ENCODE data around the gene ATP6V1D.

The ATP6V1D gene

GRCh38 chr14:67391268-67391667 is 31.7 kb upstream of the ATP6V1D start:
- no peaks in the 10 kb centered on the region for H3K9me3 ChIP-seq (ENCODE audit: control insufficient read depth, insufficient read depth, low read length)
- H3K36me3 ChIP-seq (ENCODE audit: control insufficient read depth, insufficient read depth, low read length): no peaks in the 10 kb centered on the region
- no peak overlapping the region for H3K9ac ChIP-seq (ENCODE audit: low read depth, low read length)
- no peak overlapping the region for H3K4me3 ChIP-seq (ENCODE audit: low read depth, low read length)
- H3K27me3 ChIP-seq (ENCODE audit: control insufficient read depth, insufficient read depth, low read length): no peaks in the 10 kb centered on the region
- no peaks in the 10 kb centered on the region for H3K4me1 ChIP-seq (ENCODE audit: control insufficient read depth, insufficient read depth, low read length)

- H3K4me1 ChIP-seq (ENCODE audit: control insufficient read depth, insufficient read depth, low read length): no peaks in the 10 kb centered on the region
- H3K9ac ChIP-seq (ENCODE audit: low read depth, low read length): no peak overlapping the region
- H3K9me3 ChIP-seq (ENCODE audit: control insufficient read depth, insufficient read depth, low read length): no peaks in the 10 kb centered on the region
- no peak overlapping the region for H3K4me3 ChIP-seq (ENCODE audit: low read depth, low read length)
- no peaks in the 10 kb centered on the region for H3K36me3 ChIP-seq (ENCODE audit: control insufficient read depth, insufficient read depth, low read length)
- H3K27me3 ChIP-seq (ENCODE audit: control insufficient read depth, insufficient read depth, low read length): no peaks in the 10 kb centered on the region
Measured at GRCh38 chr14:67389811-67390534, 30.4 kb upstream of the ATP6V1D start.

GRCh38 chr14:67389275-67389674 is 29.7 kb upstream of the ATP6V1D start:
- Histone ChIP-seq H3K4me1 (ENCODE audit: control insufficient read depth, insufficient read depth, low read length) (no peaks in the 10 kb centered on the region), H3K9ac (ENCODE audit: low read depth, low read length) (no peak overlapping the region), H3K9me3 (ENCODE audit: control insufficient read depth, insufficient read depth, low read length) (no peaks in the 10 kb centered on the region), H3K36me3 (ENCODE audit: control insufficient read depth, insufficient read depth, low read length) (no peaks in the 10 kb centered on the region), H3K4me3 (ENCODE audit: low read depth, low read length) (no peak overlapping the region), H3K27me3 (ENCODE audit: control insufficient read depth, insufficient read depth, low read length) (no peaks in the 10 kb centered on the region)

GRCh38 chr14:67387195-67387594 is 27.6 kb upstream of the ATP6V1D start:
- H3K27me3 ChIP-seq (ENCODE audit: control insufficient read depth, insufficient read depth, low read length): no peaks in the 10 kb centered on the region
- peaks cover 5% of the 10 kb centered on the region for H3K36me3 ChIP-seq (ENCODE audit: control insufficient read depth, insufficient read depth, low read length)

GRCh38 chr14:67385618-67386017 is 26.0 kb upstream of the ATP6V1D start:
- H3K27me3 ChIP-seq (ENCODE audit: control insufficient read depth, insufficient read depth, low read length): no peaks in the 10 kb centered on the region
- no peak overlapping the region for H3K4me3 ChIP-seq (ENCODE audit: low read depth, low read length)
- no peak overlapping the region for H3K9ac ChIP-seq (ENCODE audit: low read depth, low read length)
- no peaks in the 10 kb centered on the region for H3K9me3 ChIP-seq (ENCODE audit: control insufficient read depth, insufficient read depth, low read length)
- H3K4me1 ChIP-seq (ENCODE audit: control insufficient read depth, insufficient read depth, low read length): no peaks in the 10 kb centered on the region
- peaks cover 7% of the 10 kb centered on the region for H3K36me3 ChIP-seq (ENCODE audit: control insufficient read depth, insufficient read depth, low read length)

More at GRCh38 chr14:67387195-67387594, 27.6 kb upstream of the ATP6V1D start:
- H3K9me3 ChIP-seq (ENCODE audit: control insufficient read depth, insufficient read depth, low read length): no peaks in the 10 kb centered on the region
- no peak overlapping the region for H3K9ac ChIP-seq (ENCODE audit: low read depth, low read length)
- no peak overlapping the region for H3K4me3 ChIP-seq (ENCODE audit: low read depth, low read length)
- H3K4me1 ChIP-seq (ENCODE audit: control insufficient read depth, insufficient read depth, low read length): no peaks in the 10 kb centered on the region

- Histone ChIP-seq H3K9me3 (ENCODE audit: control insufficient read depth, insufficient read depth, low read length) (no peaks in the 10 kb centered on the region), H3K4me3 (ENCODE audit: low read depth, low read length) (no peak overlapping the region), H3K9ac (ENCODE audit: low read depth, low read length) (no peak overlapping the region), H3K36me3 (ENCODE audit: control insufficient read depth, insufficient read depth, low read length) (peaks cover 9% of the 10 kb centered on the region), H3K27me3 (ENCODE audit: control insufficient read depth, insufficient read depth, low read length) (no peaks in the 10 kb centered on the region), H3K4me1 (ENCODE audit: control insufficient read depth, insufficient read depth, low read length) (no peaks in the 10 kb centered on the region)
Measured at GRCh38 chr14:67385120-67385519, 25.5 kb upstream of the ATP6V1D start.

GRCh38 chr14:67377916-67378315 is 18.3 kb upstream of the ATP6V1D start:
- Histone ChIP-seq H3K36me3 (ENCODE audit: control insufficient read depth, insufficient read depth, low read length) (peaks cover 16% of the 10 kb centered on the region), H3K4me1 (ENCODE audit: control insufficient read depth, insufficient read depth, low read length) (no peaks in the 10 kb centered on the region), H3K4me3 (ENCODE audit: low read depth, low read length) (no peak overlapping the region), H3K9me3 (ENCODE audit: control insufficient read depth, insufficient read depth, low read length) (no peaks in the 10 kb centered on the region), H3K9ac (ENCODE audit: low read depth, low read length) (no peak overlapping the region), H3K27me3 (ENCODE audit: control insufficient read depth, insufficient read depth, low read length) (no peaks in the 10 kb centered on the region)

- H3K4me3 ChIP-seq (ENCODE audit: low read depth, low read length): no peak overlapping the region
- H3K27me3 ChIP-seq (ENCODE audit: control insufficient read depth, insufficient read depth, low read length): no peaks in the 10 kb centered on the region
- no peaks in the 10 kb centered on the region for H3K4me1 ChIP-seq (ENCODE audit: control insufficient read depth, insufficient read depth, low read length)
- H3K9me3 ChIP-seq (ENCODE audit: control insufficient read depth, insufficient read depth, low read length): no peaks in the 10 kb centered on the region
- H3K9ac ChIP-seq (ENCODE audit: low read depth, low read length): no peak overlapping the region
- peaks cover 8% of the 10 kb centered on the region for H3K36me3 ChIP-seq (ENCODE audit: control insufficient read depth, insufficient read depth, low read length)
Measured at GRCh38 chr14:67373347-67373746, 13.7 kb upstream of the ATP6V1D start.

GRCh38 chr14:67372833-67373232 is 13.2 kb upstream of the ATP6V1D start:
- H3K36me3 ChIP-seq (ENCODE audit: control insufficient read depth, insufficient read depth, low read length): peaks cover 11% of the 10 kb centered on the region
- H3K4me1 ChIP-seq (ENCODE audit: control insufficient read depth, insufficient read depth, low read length): no peaks in the 10 kb centered on the region
- no peak overlapping the region for H3K4me3 ChIP-seq (ENCODE audit: low read depth, low read length)
- no peaks in the 10 kb centered on the region for H3K27me3 ChIP-seq (ENCODE audit: control insufficient read depth, insufficient read depth, low read length)
- H3K9ac ChIP-seq (ENCODE audit: low read depth, low read length): no peak overlapping the region
- H3K9me3 ChIP-seq (ENCODE audit: control insufficient read depth, insufficient read depth, low read length): no peaks in the 10 kb centered on the region

- Histone ChIP-seq H3K4me3 (ENCODE audit: low read depth, low read length) (no peak overlapping the region), H3K4me1 (ENCODE audit: control insufficient read depth, insufficient read depth, low read length) (no peaks in the 10 kb centered on the region), H3K36me3 (ENCODE audit: control insufficient read depth, insufficient read depth, low read length) (peaks cover 15% of the 10 kb centered on the region), H3K9ac (ENCODE audit: low read depth, low read length) (no peak overlapping the region), H3K27me3 (ENCODE audit: control insufficient read depth, insufficient read depth, low read length) (no peaks in the 10 kb centered on the region), H3K9me3 (ENCODE audit: control insufficient read depth, insufficient read depth, low read length) (no peaks in the 10 kb centered on the region)
Measured at GRCh38 chr14:67371247-67372148, 11.9 kb upstream of the ATP6V1D start.

GRCh38 chr14:67370830-67371229 is 11.2 kb upstream of the ATP6V1D start:
- no peak overlapping the region for H3K9ac ChIP-seq (ENCODE audit: low read depth, low read length)
- no peak overlapping the region for H3K4me3 ChIP-seq (ENCODE audit: low read depth, low read length)
- peaks cover 21% of the 10 kb centered on the region for H3K36me3 ChIP-seq (ENCODE audit: control insufficient read depth, insufficient read depth, low read length)
- no peaks in the 10 kb centered on the region for H3K9me3 ChIP-seq (ENCODE audit: control insufficient read depth, insufficient read depth, low read length)
- H3K27me3 ChIP-seq (ENCODE audit: control insufficient read depth, insufficient read depth, low read length): no peaks in the 10 kb centered on the region
- no peaks in the 10 kb centered on the region for H3K4me1 ChIP-seq (ENCODE audit: control insufficient read depth, insufficient read depth, low read length)

GRCh38 chr14:67365476-67365875 is 5.9 kb upstream of the ATP6V1D start:
- Histone ChIP-seq H3K36me3 (ENCODE audit: control insufficient read depth, insufficient read depth, low read length) (peaks cover 29% of the 10 kb centered on the region), H3K9ac (ENCODE audit: low read depth, low read length) (no peak overlapping the region), H3K4me3 (ENCODE audit: low read depth, low read length) (no peak overlapping the region), H3K27me3 (ENCODE audit: control insufficient read depth, insufficient read depth, low read length) (no peaks in the 10 kb centered on the region), H3K4me1 (ENCODE audit: control insufficient read depth, insufficient read depth, low read length) (peaks cover 3% of the 10 kb centered on the region), H3K9me3 (ENCODE audit: control insufficient read depth, insufficient read depth, low read length) (no peaks in the 10 kb centered on the region)
